Measurements from ENCODE around the gene SUGP2. TPM values are rescaled to one million over a fixed set of nuclear protein-coding genes. Genes with fewer than 3 reads are reported as not detected.

The SUGP2 gene
- total RNA-seq, 1 donor from 2014 or later, result 24.8 TPM

GRCh38 chr19:18942692-18943091 lies 90.6 kb downstream of the SUGP2 start:
- TF ChIP-seq CTCF (conservative IDR thresholded peaks at IDR 0.05; ENCODE audit: low read depth, low read length), result no peak
- no peak for DNase-seq (ENCODE audit: low read depth)
- H3K4me3 ChIP-seq (ENCODE audit: low read depth, low read length), result no peak overlapping the region

GRCh38 chr19:18941628-18942354 lies 91.5 kb downstream of the SUGP2 start:
- H3K4me3 ChIP-seq (ENCODE audit: low read depth, low read length), result peak overlapping the region; percentile 28
- no peak for TF ChIP-seq CTCF (conservative IDR thresholded peaks at IDR 0.05; ENCODE audit: low read depth, low read length)
- no peak for DNase-seq (ENCODE audit: low read depth)

Other genes with a start within 250 kb of the SUGP2 start
- not detected in 2 replicates for gene COMP, start 242.2 kb downstream of the SUGP2 start, total RNA-seq
- 46.5 and 63.7 TPM in 2 replicates for gene UPF1, start 201.6 kb downstream of the SUGP2 start, total RNA-seq
- 0.87 and 2.0 TPM in 2 replicates for gene CERS1, start 137.4 kb downstream of the SUGP2 start, total RNA-seq
- 312 and 318 TPM in 2 replicates for gene COPE, start 114.1 kb downstream of the SUGP2 start, total RNA-seq
- gene DDX49, start 113.8 kb downstream of the SUGP2 start, total RNA-seq, result 48.6 and 58.5 TPM in 2 replicates
- 85.9 and 106 TPM in 2 replicates for gene HOMER3, start 92.3 kb downstream of the SUGP2 start, total RNA-seq
- gene ARMC6, start 86 bp upstream of the SUGP2 start, total RNA-seq, result 48.1 and 91.2 TPM in 2 replicates
- gene SLC25A42, start 30.5 kb upstream of the SUGP2 start, total RNA-seq, result 2.2 and 2.9 TPM in 2 replicates
- gene TMEM161A, start 105.0 kb upstream of the SUGP2 start, total RNA-seq, result 32.6 TPM in 2 replicates
- not detected in 2 replicates for gene MEF2B, start 136.7 kb upstream of the SUGP2 start, total RNA-seq
- gene BORCS8, start 158.6 kb upstream of the SUGP2 start, total RNA-seq, result 26.0 and 27.4 TPM in 2 replicates
- 87.5 and 95.8 TPM in 2 replicates for gene RFXANK, start 158.7 kb upstream of the SUGP2 start, total RNA-seq
- gene NR2C2AP, start 169.9 kb upstream of the SUGP2 start, total RNA-seq, result 25.9 and 28.5 TPM in 2 replicates
- gene NCAN, start 178.4 kb upstream of the SUGP2 start, total RNA-seq, result not detected in 2 replicates
- gene TM6SF2, start 239.8 kb upstream of the SUGP2 start, total RNA-seq, result not detected in 2 replicates